KG1 (cell line): ENCODE data around the gene CACNB2.

Experiments
- DNase-seq: peaks from one replicate; lab custom pipeline; 2025; lab: John Stamatoyannopoulos, UW

CACNB2 gene

GRCh38 chr10:18293536-18294510, 153.6 kb downstream of the CACNB2 start:
- no peak for DNase-seq

GRCh38 chr10:18294633-18295032, 154.4 kb downstream of the CACNB2 start:
- DNase-seq, result no peak

GRCh38 chr10:18297659-18298058, 157.4 kb downstream of the CACNB2 start:
- DNase-seq, result no peak

- no peak for DNase-seq
Observed at GRCh38 chr10:18298256-18298655, 158.0 kb downstream of the CACNB2 start.

- DNase-seq, result no peak
Observed at GRCh38 chr10:18303851-18304801, 163.9 kb downstream of the CACNB2 start.

GRCh38 chr10:18306031-18306430, 165.8 kb downstream of the CACNB2 start:
- DNase-seq, result no peak

GRCh38 chr10:18308600-18308999, 168.4 kb downstream of the CACNB2 start:
- no peak for DNase-seq

GRCh38 chr10:18310761-18311160, 170.5 kb downstream of the CACNB2 start:
- no peak for DNase-seq

- no peak for DNase-seq
Observed at GRCh38 chr10:18312374-18313139, 172.3 kb downstream of the CACNB2 start.

GRCh38 chr10:18313140-18313530, 172.9 kb downstream of the CACNB2 start:
- no peak for DNase-seq

GRCh38 chr10:18313626-18314025, 173.4 kb downstream of the CACNB2 start:
- DNase-seq, result no peak

GRCh38 chr10:18319628-18320027, 179.4 kb downstream of the CACNB2 start:
- no peak for DNase-seq

- DNase-seq, result no peak
Observed at GRCh38 chr10:18321371-18321770, 181.1 kb downstream of the CACNB2 start.

- DNase-seq, result no peak
Observed at GRCh38 chr10:18323916-18324315, 183.7 kb downstream of the CACNB2 start.

GRCh38 chr10:18325410-18325809, 185.2 kb downstream of the CACNB2 start:
- no peak for DNase-seq

- no peak for DNase-seq
Observed at GRCh38 chr10:18325889-18326531, 185.8 kb downstream of the CACNB2 start.

GRCh38 chr10:18328941-18329340, 188.7 kb downstream of the CACNB2 start:
- no peak for DNase-seq

- no peak for DNase-seq
Observed at GRCh38 chr10:18332048-18332447, 191.8 kb downstream of the CACNB2 start.

- DNase-seq, result no peak
Observed at GRCh38 chr10:18332484-18332883, 192.3 kb downstream of the CACNB2 start.

GRCh38 chr10:18333621-18334020, 193.4 kb downstream of the CACNB2 start:
- no peak for DNase-seq

GRCh38 chr10:18334116-18334867, 194.1 kb downstream of the CACNB2 start:
- DNase-seq, result no peak
